ENCODE measurements around the gene LYRM4.

LYRM4 gene

DNA sequence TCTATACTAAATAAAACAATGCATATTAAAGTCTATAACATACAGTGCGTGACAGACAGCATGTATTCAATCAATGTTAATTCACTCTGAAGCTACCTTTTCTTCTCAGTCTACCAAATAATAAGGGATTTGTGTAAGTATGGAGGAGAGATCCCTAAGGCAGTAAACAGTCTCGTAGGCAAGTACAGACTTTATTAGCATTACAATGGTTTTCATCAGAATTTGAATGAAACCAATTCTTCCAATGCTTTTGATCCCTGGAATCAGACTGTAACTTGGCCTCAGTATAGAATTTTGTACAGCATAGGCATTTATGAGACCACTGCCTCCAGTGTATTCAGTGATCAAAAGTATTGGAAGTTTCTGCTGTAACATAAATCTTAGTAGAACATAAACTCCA is 19.5 kb downstream of the LYRM4 start:
- no peak for DNase-seq

DNA sequence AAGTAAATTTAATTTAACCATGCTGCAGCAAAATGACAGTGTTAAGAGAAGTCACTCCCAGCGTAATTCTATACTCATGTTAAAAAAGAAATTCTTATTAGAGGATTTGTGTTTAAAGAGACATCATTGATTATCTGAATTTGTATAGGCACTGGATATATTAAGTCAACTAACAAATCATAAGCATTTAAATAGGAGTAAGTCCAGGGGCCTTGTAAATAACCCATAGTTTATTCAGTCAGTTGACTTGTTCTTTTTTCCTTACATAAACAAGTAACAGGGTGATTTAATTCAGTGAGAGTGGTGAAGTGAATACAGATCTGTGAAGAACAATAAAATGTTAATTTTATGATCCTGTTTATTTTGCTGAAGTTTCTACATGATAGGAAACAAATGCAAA is 22.4 kb downstream of the LYRM4 start:
- DNase-seq: no peak

DNA sequence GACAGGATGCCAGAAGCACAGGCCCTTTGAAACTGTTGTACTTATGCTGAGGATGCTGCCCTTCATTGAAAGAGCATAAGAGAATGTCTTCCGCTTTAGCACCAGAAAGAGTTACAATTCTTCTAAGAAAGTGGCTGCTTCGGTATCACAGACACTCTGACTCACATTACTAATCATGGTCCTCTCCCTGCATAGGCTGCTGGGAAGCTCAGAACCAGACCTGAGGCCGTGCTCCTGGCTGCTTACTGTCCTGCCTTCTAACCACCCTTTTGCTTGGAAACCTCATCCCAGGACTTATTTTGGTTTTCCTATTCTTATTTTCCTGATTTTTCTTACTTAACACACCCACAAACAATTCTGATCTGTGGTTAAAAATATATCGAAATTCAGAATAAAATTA is 22.9 kb downstream of the LYRM4 start:
- no peak for DNase-seq

- DNase-seq: no peak
Measured at GRCh38 chr6:5235830-5236229, 24.9 kb downstream of the LYRM4 start.

- no peak for DNase-seq
Measured at GRCh38 chr6:5234874-5235273, 25.9 kb downstream of the LYRM4 start.

DNA sequence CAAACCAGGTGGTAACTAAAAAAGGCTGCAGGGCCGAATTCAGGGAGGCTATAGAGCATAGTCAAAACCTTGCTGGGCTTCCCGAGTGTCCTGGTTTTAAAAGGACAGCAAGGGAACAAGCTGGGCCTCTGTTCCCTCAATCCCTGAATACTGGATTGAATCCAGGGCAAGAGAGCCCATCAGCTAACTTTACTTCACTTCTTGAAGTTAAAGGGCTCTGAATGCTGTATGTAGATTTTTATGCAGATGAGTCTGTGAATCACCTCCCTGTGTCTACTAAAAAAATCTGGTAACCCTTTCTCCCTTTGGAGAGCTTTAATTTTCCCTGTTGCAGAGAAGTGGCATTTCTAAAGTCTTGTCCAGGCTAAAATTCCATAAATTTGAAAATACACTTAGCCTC is 29.5 kb downstream of the LYRM4 start:
- no peak for DNase-seq

GRCh38 chr6:5230081-5230480 is 30.7 kb downstream of the LYRM4 start:
- DNase-seq: no peak

DNA sequence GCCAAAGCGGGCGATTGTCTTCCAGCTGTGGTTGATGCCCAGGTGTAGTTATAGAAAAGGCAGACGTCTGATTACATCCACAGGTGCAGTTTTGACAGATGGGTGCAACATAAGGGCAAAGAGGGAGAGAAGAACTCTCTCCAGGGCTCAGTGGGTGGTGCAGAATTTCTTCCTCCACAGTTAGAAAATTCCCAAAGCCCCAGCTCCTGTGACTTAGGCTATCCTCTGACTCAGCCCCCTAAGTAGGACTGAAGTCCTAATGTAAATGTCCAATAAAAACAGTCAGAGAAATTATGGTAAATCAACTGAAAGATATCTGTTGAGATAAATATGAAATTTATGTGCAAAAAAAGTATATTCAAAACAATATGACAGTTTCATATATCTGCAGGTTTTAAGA is 31.4 kb downstream of the LYRM4 start:
- no peak for DNase-seq

DNA sequence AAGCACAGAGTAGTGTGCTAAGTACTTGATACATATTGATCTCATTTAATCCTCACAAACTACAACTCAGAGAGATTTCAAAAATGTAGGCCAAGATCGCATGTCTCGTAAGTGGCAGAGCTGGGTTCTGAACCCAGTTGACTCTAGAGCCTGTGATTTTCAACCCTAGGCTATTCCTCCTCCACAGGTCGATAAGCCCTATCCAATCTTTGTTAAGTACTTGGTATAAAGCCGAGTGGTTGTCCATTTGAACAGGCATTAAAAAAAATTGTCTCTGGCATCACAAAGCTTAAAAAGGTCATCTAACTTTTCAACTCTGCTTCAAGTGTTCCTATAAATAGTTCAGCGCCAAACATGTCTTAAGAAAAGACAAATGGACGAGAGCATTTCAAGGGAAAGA is 37.4 kb downstream of the LYRM4 start:
- no peak for DNase-seq

GRCh38 chr6:5220443-5220842 is 40.3 kb downstream of the LYRM4 start:
- no peak for DNase-seq

DNA sequence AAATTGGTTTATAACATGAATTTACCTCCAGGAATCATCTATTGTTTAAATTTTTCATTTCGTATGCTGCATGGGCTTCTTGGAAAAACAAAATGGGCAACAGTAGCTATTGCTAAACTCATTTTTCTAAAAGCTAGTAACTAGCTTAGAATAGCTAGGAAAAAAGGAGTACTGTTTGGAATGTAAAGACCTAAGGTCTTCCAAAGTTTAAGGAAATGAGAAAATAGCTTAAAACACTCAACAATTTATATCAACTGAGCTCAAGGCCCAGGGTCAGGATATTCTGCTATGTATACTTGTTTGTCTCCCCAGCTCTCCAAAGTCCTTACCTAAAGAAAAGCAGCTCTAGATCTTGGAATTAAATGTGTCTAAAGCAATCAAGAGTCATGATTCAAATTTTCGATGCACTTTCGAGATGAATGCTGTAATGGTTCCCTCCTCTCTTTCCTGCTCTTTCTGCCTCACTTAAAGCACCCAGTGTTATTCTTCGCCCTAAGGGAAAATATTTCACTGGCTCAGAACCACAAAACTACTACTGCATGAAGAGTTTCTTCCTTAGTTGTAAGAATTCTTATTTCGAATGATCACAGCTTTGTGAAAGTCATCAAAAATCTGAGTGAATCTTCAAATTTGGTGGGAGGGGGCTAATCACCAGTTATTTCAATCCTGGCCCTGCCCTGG is 41.6 kb downstream of the LYRM4 start:
- DNase-seq: no peak

DNA sequence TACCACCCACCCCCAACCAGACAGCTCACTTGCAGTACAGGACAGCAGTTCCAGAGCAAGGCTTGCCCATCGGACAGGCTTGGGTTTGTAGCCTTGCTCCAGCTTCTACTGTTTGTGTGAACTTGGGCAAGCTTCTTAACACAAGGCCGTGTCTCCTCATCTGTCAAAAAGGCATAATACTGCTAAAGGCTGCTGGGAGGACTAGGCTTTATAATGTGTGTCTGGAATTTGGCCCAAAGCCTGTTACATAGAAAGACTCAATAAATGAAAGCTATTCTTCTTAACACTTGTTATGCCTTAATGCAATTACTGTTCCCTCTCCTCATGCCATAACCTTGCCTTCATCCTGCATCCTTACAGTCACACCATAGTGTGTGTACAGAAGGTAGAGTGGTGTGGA is 43.4 kb downstream of the LYRM4 start:
- no peak for DNase-seq

- DNase-seq: no peak
Measured at GRCh38 chr6:5215799-5216198, 45.0 kb downstream of the LYRM4 start.

- peak; percentile 37 for DNase-seq
Measured at GRCh38 chr6:5215159-5215558, 45.6 kb downstream of the LYRM4 start.

DNA sequence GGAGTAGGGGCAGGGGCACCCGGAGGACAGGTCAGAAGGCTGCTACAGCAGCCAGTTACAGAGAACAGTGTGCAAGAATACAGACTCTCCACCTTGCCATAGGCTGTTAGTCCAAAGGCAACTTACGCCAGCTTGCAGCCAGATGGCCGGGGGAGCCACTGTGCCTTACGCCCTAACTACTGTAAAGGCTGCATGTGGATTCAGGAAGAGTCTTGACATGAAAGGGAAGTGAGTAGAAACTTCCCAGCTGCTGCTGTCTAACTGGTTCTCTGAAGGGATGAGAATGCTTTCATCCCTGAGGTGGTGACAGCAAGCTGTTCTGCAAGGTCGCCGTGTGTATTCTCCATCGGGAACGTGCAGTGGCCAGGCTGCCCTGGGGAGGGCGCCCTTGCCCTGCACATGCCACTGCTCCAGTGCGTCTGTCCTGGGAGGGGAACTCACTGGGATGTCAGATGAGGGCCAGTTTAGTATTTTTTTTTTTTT is 46.1 kb downstream of the LYRM4 start:
- peak; percentile 41 for DNase-seq

DNA sequence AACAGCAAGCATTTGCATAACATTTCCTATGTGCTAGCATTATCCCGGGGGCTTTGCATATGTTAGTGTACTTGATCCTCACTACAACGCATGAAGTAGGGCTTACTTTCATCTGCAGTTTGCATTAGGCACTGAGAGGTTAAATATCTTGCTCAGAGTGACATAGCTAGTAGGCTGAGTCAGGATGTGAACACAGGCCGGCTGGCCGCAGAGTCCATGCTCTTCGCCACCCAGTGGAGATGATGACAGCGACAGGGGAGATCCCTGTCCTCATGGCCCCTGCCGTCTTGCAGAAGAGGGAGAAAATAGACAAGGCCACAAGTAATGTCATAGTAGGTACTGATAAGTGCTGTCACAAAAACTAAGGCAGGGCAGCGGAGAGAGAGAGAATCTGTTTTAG is 46.9 kb downstream of the LYRM4 start:
- DNase-seq: peak; percentile 83

GRCh38 chr6:5211492-5211891 is 49.3 kb downstream of the LYRM4 start:
- no peak for DNase-seq

DNA sequence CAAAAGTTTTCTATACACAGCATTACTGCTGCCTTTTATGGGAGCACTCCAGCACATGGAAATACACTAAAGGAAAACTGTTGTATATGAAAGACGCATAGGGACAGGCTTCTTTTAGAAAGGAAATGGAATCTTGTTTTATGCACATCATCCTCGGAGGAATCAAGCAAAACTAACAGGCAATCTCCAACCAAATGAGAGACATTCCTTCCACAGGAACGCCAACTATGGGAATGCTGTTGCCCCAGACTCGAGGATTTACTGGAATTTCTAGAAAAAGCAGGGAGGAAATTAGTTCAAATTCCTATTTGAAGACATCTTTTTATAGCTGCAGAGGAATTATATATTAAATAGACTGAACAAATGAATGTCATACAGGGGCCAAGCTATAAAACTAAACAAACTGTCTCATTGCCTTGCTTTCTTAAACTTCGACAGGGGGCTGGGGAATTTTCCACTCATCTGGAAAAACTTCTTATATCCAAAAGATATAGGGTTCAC is 52.2 kb downstream of the LYRM4 start:
- DNase-seq: peak; percentile 94

DNA sequence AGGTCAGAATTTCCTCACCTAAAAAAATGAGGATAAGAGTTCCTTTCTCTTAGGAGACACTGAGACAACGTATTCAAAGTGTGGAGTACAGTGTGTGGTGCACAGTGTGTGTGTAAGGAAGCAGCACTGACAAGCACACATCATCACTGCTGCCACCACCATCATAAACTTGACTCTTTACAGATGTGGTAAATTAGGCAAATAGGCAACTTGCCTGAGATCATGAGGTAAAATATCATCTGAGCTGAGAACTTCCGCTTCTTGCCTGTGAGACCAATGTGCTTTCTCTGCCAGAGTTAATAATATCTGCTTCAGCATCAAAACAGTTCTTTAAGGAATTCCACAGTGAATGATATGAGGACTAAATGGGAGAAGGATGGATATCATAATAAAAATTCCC is 52.7 kb downstream of the LYRM4 start:
- peak; percentile 75 for DNase-seq

DNA sequence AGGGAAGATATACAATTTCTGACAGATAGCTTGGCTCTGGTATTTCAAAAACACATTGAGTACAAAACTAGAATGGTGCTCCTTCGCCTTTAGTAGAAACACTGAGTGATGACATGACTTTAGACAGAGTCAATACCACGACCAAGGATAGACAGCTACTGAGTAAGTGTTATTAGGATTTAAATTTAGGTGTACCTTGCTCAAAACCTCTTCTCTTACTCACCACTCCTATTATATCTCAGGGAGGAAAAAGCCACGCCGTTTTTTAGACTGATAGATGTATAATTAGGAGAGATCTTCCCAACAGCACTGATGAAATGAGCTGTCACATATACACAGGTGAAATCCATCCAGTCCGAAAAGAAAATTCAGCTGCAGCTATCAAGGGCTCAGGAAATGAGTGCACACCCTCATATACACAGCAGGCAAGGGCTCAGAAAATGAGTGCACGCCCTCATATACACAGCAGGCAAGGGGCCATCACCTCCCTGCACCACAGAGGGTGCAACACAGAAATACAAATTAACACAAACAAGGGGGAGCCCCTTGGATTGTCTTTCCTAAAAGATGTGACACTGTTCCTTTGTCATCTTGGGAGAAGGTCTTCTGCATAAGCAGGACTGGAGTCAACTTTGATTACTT is 53.7 kb downstream of the LYRM4 start:
- no peak for DNase-seq

DNA sequence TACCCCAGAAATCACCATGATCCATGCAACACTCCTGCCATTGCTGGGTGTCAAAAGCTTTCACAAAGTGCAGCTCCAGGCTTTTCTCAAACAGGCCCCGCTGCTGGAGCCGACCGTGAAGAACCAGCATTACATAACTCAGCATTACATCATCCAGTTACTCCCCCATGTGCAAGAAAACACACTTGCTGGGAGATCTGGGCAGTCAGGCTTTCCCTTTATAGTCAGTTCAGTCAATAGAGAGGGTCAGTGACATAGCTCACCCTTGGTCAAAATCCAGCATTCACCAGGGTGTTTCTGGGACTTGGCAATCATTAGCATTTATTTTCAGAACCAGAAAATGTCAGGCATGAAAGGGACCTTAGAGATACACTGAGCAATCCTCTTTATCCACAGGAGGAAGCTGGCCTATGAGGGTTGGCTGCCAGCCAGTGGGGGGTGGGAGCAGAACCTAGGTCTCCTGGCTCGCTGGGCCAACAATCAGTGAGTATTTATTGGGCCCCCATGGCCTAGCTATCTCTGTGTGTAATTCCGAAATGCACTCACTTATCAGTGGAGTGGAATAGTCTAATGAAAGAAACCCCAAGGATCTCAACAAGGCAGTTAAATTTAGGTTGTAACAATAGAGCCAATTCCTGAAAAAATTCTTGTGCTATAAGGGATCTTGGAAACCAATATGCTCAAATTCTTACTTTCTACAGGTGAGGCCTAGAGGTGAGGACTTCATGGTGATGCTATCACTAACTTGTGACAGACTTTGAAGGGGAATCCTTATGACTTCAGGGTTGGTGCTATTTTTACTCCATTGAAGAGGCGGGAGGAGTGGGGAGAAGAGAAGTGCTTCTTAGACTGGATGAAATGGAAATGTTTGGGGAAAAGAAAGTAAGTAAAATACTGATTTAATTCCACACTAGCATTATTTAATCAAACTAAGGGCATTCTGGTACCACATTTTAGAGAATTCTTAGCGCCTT is 54.6 kb downstream of the LYRM4 start:
- DNase-seq: peak; percentile 51

DNA sequence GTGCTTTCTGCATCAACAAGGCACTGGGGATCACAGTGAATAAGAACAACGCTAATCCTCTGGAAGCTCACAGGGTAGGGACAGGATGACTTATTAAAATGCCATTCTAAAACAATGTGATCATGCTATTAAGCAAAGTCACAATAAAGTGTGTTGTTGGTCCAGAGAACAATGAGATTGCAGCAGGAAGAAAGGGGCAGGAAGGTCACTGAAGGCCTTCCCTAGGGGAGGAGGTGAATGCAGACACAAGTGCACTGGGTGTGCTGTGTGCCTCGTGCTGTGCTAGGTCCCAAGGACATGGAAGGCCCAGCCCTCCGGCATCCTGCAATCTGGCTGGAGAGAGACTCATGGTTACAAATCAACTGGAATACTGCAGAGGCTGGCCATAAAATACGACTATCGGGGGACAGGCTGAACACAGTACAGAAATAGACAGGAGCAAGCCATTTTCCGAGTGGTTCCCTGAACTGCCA is 55.7 kb downstream of the LYRM4 start:
- peak; percentile 69 for DNase-seq

DNA sequence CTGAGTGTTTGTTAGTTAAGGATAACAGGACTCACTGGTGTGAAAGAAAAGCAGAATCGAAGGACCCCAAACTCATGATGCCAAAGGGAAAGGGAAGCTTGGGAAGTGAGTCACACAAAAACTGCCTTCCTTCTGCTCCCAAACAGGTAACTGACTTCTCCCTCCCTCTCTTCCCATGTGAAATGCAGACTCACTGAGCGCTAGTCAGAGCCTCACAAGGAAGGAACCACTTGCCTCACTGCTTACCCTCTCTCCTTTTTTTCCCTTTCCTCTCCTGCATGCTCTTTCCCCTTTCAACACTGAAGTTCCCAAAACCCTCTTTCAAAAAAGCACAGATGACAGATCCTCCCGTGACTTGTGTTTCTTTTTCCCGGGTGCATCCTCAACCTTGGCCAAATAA is 56.4 kb downstream of the LYRM4 start:
- DNase-seq: no peak
